Tongue (tissue), 2 donors: ENCODE measurements around the gene LPIN1. TPM values are rescaled to one million over a fixed set of nuclear protein-coding genes. Genes with fewer than 3 reads are reported as not detected.

Experiments used
- DNase-seq: peaks from one replicate; pipeline ENCODE4 v3.0.0-alpha.2; 2015
- total RNA-seq: library from RNA; depleted of rRNA; stranded (reverse); fragments of >200 nt; gene quantifications from one replicate; pipeline ENCODE4 v1.2.3, GENCODE V29; 2014

The LPIN1 gene
- total RNA-seq, result 37.4 TPM

GRCh38 chr2:11746376-11746806, at the start of gene LPIN1:
Gene LPIN1, plus strand, starts transcription at chr2:11746632. Its CDS starts 18,910 bp downstream, at chr2:11765542.
- DNase-seq, result peak; percentile 94

GRCh38 chr2:11696736-11697102, 49.7 kb upstream of the LPIN1 start:
- DNase-seq, result no peak

GRCh38 chr2:11697103-11697871, 49.1 kb upstream of the LPIN1 start:
- DNase-seq, result peak; percentile 69

- peak; percentile 77 for DNase-seq
Measured at GRCh38 chr2:11698009-11698922, 48.2 kb upstream of the LPIN1 start.

GRCh38 chr2:11699686-11700670, 46.5 kb upstream of the LPIN1 start:
- DNase-seq, result no peak

GRCh38 chr2:11701206-11701605, 45.2 kb upstream of the LPIN1 start:
- DNase-seq, result no peak

GRCh38 chr2:11701751-11702301, 44.6 kb upstream of the LPIN1 start:
- peak; percentile 40 for DNase-seq

- DNase-seq, result no peak
Measured at GRCh38 chr2:11702946-11703345, 43.5 kb upstream of the LPIN1 start.

- no peak for DNase-seq
Measured at GRCh38 chr2:11703700-11704099, 42.7 kb upstream of the LPIN1 start.

GRCh38 chr2:11705063-11705462, 41.4 kb upstream of the LPIN1 start:
- DNase-seq, result no peak

- DNase-seq, result no peak
Measured at GRCh38 chr2:11705711-11706110, 40.7 kb upstream of the LPIN1 start.

GRCh38 chr2:11708106-11708505, 38.3 kb upstream of the LPIN1 start:
- no peak for DNase-seq

GRCh38 chr2:11709293-11709692, 37.1 kb upstream of the LPIN1 start:
- DNase-seq, result no peak

- no peak for DNase-seq
Measured at GRCh38 chr2:11710210-11710609, 36.2 kb upstream of the LPIN1 start.

- peak; percentile 35 for DNase-seq
Measured at GRCh38 chr2:11710632-11711353, 35.6 kb upstream of the LPIN1 start.

GRCh38 chr2:11711354-11711716, 35.1 kb upstream of the LPIN1 start:
- DNase-seq, result no peak

GRCh38 chr2:11711751-11712150, 34.7 kb upstream of the LPIN1 start:
- DNase-seq, result no peak

GRCh38 chr2:11712866-11713265, 33.6 kb upstream of the LPIN1 start:
- no peak for DNase-seq

GRCh38 chr2:11713815-11714214, 32.6 kb upstream of the LPIN1 start:
- no peak for DNase-seq

GRCh38 chr2:11715987-11716652, 30.3 kb upstream of the LPIN1 start:
- DNase-seq, result no peak
